A549 (cell line): ENCODE results near the gene DNAJB6. TPM values are rescaled to one million over a fixed set of nuclear protein-coding genes. Genes with fewer than 3 reads are reported as not detected.

Experiments used
- ATAC-seq, 2 experiments: fragments of 200-7000 bp in 1 of 2; fragments of >200 bp in 1 of 2; cut with Nextera tagmentation in 1 of 2; cut with Tn5 transposase in 1 of 2; 3 replicates each; pipeline versions ENCODE4 v1.8.0 to v1.9.1; 2018 to 2020; ENCODE audit warnings: mild to moderate bottlenecking in 1 of 2, moderate library complexity in 1 of 2
- CTCF ChIA-PET: fragments of 300-600 bp; sonication (Branson Sonifier 250); formaldehyde crosslinking; extraction: SDS; loops from one replicate; lab custom pipeline; 2021; ENCODE audit warnings: antibody characterized with exemption, inconsistent platforms; lab: Yijun Ruan, JAX
- POLR2A ChIA-PET: fragments of 350-600 bp; formaldehyde crosslinking; extraction: SDS; loops from one replicate; lab custom pipeline; 2021; ENCODE audit warnings: antibody characterized with exemption, inconsistent platforms; lab: Yijun Ruan, JAX
- DNase-seq, 2 experiments: peaks; one replicate each; pipeline versions ENCODE4 v3.0.0 to v3.0.0-alpha.2; 2011 to 2016; ENCODE audit warnings: low read depth in 1 of 2, low spot score in 1 of 2
- FAIRE-seq: peaks from 2 replicates; lab custom pipeline; 2011; peaks lifted over from hg19 to GRCh38; lab: Jason Lieb, UNC
- H3K27ac ChIP-seq, 2 experiments: fragments of >200 bp; sonication (Bioruptor Twin); formaldehyde crosslinking; 3 replicates each; pipeline ENCODE4 v1.5.1; 2016 to 2017
- H3K4me1 ChIP-seq: fragments of >200 bp; sonication (Bioruptor Twin); formaldehyde crosslinking; 3 replicates; pipeline ENCODE4 v1.6.1; 2016
- H3K4me2 ChIP-seq: fragments of >200 bp; sonication (Bioruptor Twin); formaldehyde crosslinking; 3 replicates; pipeline ENCODE4 v1.6.1; 2016
- H3K4me3 ChIP-seq: fragments of >200 bp; sonication (Bioruptor Twin); formaldehyde crosslinking; 3 replicates; pipeline ENCODE4 v1.5.1; 2016
- H3K9me3 ChIP-seq: fragments of >200 bp; sonication (Bioruptor Twin); formaldehyde crosslinking; 3 replicates; pipeline ENCODE4 v1.6.1; 2016
- CEBPB ChIP-seq, 2 experiments: fragments of >200 bp in 1 of 2; sonication (Bioruptor Twin) in 1 of 2; formaldehyde crosslinking in 1 of 2; IDR thresholded peaks; 2 replicates each; pipeline ENCODE4 v1.6.1; 2012 to 2016
- CHD4 ChIP-seq: fragments of 200-600 bp; sonication (generic); IDR thresholded peaks from 2 replicates; pipeline ENCODE4 v1.6.1; 2016; ENCODE audit warnings: antibody characterized with exemption, mild to moderate bottlenecking, borderline replicate concordance
- EHF ChIP-seq: fragments of 250-450 bp; sonication (Bioruptor Pico); IDR thresholded peaks from 2 replicates; pipeline ENCODE4 v1.5.0; 2020; ENCODE audit warnings: mild to moderate bottlenecking
- FOSB ChIP-seq: fragments of 250-450 bp; sonication (Bioruptor Pico); IDR thresholded peaks from 2 replicates; pipeline ENCODE4 v1.5.0; 2020; ENCODE audit warnings: mild to moderate bottlenecking, moderate library complexity
- FOSL2 ChIP-seq, 2 experiments: fragments of 450-650 bp in 1 of 2; fragments of >200 bp in 1 of 2; sonication (Bioruptor Twin) in 1 of 2; formaldehyde crosslinking; IDR thresholded peaks; 2 replicates each; pipeline versions ENCODE4 v1.5.0 to v1.6.1; 2016 to 2020; ENCODE audit warnings: mild to moderate bottlenecking in 1 of 2, moderate library complexity in 1 of 2
- FOXS1 ChIP-seq: fragments of 250-450 bp; sonication (Bioruptor Pico); IDR thresholded peaks from 2 replicates; pipeline ENCODE4 v1.5.0; 2020; ENCODE audit warnings: mild to moderate bottlenecking, moderate library complexity
- GATA3 ChIP-seq: IDR thresholded peaks from 2 replicates; pipeline ENCODE4 v1.6.1; 2012; ENCODE audit warnings: borderline replicate concordance
- HDAC2 ChIP-seq: fragments of 200-600 bp; sonication (generic); IDR thresholded peaks from 2 replicates; pipeline ENCODE4 v1.6.1; 2016
- KDM5A ChIP-seq: fragments of 200-600 bp; sonication (generic); IDR thresholded peaks from 2 replicates; pipeline ENCODE4 v1.6.1; 2016; ENCODE audit warnings: antibody characterized with exemption, mild to moderate bottlenecking
- MYC ChIP-seq: IDR thresholded peaks from 2 replicates; pipeline ENCODE4 v1.6.1; 2012; ENCODE audit warnings: mild to moderate bottlenecking, inconsistent platforms, low read length, improper control_type of control experiment, borderline replicate concordance
- NPAS2 ChIP-seq: fragments of 250-450 bp; sonication (Bioruptor Pico); IDR thresholded peaks from 2 replicates; pipeline ENCODE4 v1.8.0; 2022; ENCODE audit warnings: mild to moderate bottlenecking, moderate library complexity, borderline replicate concordance
- NR3C1 ChIP-seq: fragments of >200 bp; sonication (Bioruptor Twin); formaldehyde crosslinking; IDR thresholded peaks from 3 replicates; pipeline ENCODE4 v1.6.1; 2017
- POLR2AphosphoS2 ChIP-seq: conservative IDR thresholded peaks from 2 replicates; pipeline ENCODE4 v1.6.1; 2012; ENCODE audit warnings: low read length, improper control_type of control experiment, inconsistent platforms
- RARB ChIP-seq: fragments of 250-450 bp; sonication (Bioruptor Pico); IDR thresholded peaks from 2 replicates; pipeline ENCODE4 v1.8.0; 2021; ENCODE audit warnings: mild to moderate bottlenecking, moderate library complexity
- SMC3 ChIP-seq: fragments of >200 bp; sonication (Bioruptor Twin); formaldehyde crosslinking; IDR thresholded peaks from 3 replicates; pipeline ENCODE4 v1.6.1; 2018; ENCODE audit warnings: inconsistent platforms
- SREBF2 ChIP-seq: fragments of 450-650 bp; IDR thresholded peaks from 2 replicates; pipeline ENCODE4 v1.6.1; 2014; ENCODE audit warnings: mild to moderate bottlenecking, moderate library complexity
- TFCP2L1 ChIP-seq: fragments of 250-450 bp; sonication (Bioruptor Pico); IDR thresholded peaks from 2 replicates; pipeline ENCODE4 v1.5.0; 2021; ENCODE audit warnings: mild to moderate bottlenecking
- TP53 ChIP-seq: fragments of 250-450 bp; sonication (Bioruptor Pico); IDR thresholded peaks from 2 replicates; pipeline ENCODE4 v1.5.0; 2021; ENCODE audit warnings: mild to moderate bottlenecking, moderate library complexity
- ZC3H11A ChIP-seq: fragments of 450-650 bp; IDR thresholded peaks from 2 replicates; pipeline ENCODE4 v1.6.1; 2014; ENCODE audit warnings: antibody characterized with exemption, mild to moderate bottlenecking
- ZFP36 ChIP-seq: fragments of 450-650 bp; IDR thresholded peaks from 2 replicates; pipeline ENCODE4 v1.6.1; 2014; ENCODE audit warnings: borderline replicate concordance; ENCODE audit not compliant: partially characterized antibody
- WGBS: methylation state at CpG from one replicate; pipeline ENCODE4 v1.1.6; 2017; ENCODE audit errors: missing lambda C conversion rate; 5-methylcytosine and 5-hydroxymethylcytosine counted together
- polyA plus RNA-seq, 4 experiments: library from polyadenylated mRNA; depleted of rRNA in 3 of 4; stranded (reverse); fragments of >200 nt; fragmentation: RNase III in 1 of 4; extraction: RNeasy Plus Mini Kit Qiagen cat#74134 plus additional on column Dnase treatment in 1 of 4; gene quantifications; 2 replicates in 3 of 4; 3 replicates in 1 of 4; pipeline ENCODE4 v1.2.3, GENCODE V29; 2011 to 2017
- TF ChIP-seq, protein P1 (sequence below): fragments of >200 bp; sonication (Bioruptor Twin); formaldehyde crosslinking; IDR thresholded peaks from 2 replicates; pipeline ENCODE4 v1.6.1; 2016
- TF ChIP-seq, protein P2 (sequence below): fragments of >200 bp; sonication (Bioruptor Twin); formaldehyde crosslinking; IDR thresholded peaks from 3 replicates; pipeline ENCODE4 v1.6.1; 2016
- TF ChIP-seq, protein P3 (sequence below): IDR thresholded peaks from 2 replicates; pipeline ENCODE4 v1.6.1; 2012
- TF ChIP-seq, protein P4 (sequence below): fragments of 200-600 bp; sonication (generic); IDR thresholded peaks from 2 replicates; pipeline ENCODE4 v1.6.1; 2016; ENCODE audit warnings: antibody characterized with exemption, mild to moderate bottlenecking, moderate library complexity
- TF ChIP-seq, protein P5 (sequence below): IDR thresholded peaks from 2 replicates; pipeline ENCODE4 v1.6.1; 2012; ENCODE audit warnings: low read depth, borderline replicate concordance

The DNAJB6 gene
- polyA plus RNA-seq, 2 of the 4 experiments (the other 2 are of a cell fraction): 117 to 136 TPM

DNA sequence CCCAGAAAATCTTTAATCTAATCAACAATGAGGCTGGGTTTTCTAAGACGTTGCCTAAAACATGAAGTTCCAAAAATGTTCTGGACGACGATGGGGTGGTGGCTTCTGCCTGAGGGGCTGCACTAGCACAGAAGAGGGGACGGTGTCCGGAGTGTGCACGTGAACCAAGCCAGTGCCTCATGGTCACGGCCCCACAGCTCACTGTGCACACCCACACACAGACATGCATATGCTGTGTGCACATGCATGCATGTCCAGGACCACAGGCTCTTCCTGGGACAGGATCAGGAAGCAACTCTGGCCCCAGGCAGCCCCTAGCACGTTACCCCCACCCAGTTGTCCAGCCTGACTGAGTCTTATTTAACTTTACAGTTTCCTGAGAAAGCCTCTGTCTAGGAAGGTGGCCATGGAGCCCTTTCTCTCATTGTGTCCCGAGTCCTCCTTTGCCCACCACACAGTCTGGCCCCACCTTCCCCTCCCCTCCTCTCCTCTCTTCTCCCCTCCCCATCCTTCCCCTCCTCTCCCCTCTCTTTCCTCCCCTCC, 100.8 kb downstream of the DNAJB6 start:
- ATAC-seq: no peak; a peak in 1 of 6 replicates
- no peak overlapping the region for H3K4me3 ChIP-seq
- H3K4me1 ChIP-seq: 0 out of 3 replicates have a peak, but pooled peaks cover under 1% of the 10 kb centered on the region
- peaks cover 2% of the 10 kb centered on the region; the same call in 1 of the 3 replicates for H3K9me3 ChIP-seq
- H3K4me2 ChIP-seq: no peak overlapping the region
- POLR2A ChIA-PET: no interaction called here
- 50% methylated on average over 9 of the region's 9 CpGs for WGBS
- FAIRE-seq: no peak
- no peak overlapping the region for H3K27ac ChIP-seq
- CTCF ChIA-PET: no interaction called here
- no peak for DNase-seq
- TF ChIP-seq MYC (no peak), RARB (no peak), CEBPB (IDR thresholded peaks at IDR 0.05) (no peak), POLR2AphosphoS2 (no peak), FOSL2 (IDR thresholded peaks at IDR 0.05) (no peak), FOSL2 (CRISPR knock-in tag; IDR thresholded peaks at IDR 0.05) (no peak), FOSB (no peak), HDAC2 (no peak), ZC3H11A (no peak), CHD4 (no peak)

DNA sequence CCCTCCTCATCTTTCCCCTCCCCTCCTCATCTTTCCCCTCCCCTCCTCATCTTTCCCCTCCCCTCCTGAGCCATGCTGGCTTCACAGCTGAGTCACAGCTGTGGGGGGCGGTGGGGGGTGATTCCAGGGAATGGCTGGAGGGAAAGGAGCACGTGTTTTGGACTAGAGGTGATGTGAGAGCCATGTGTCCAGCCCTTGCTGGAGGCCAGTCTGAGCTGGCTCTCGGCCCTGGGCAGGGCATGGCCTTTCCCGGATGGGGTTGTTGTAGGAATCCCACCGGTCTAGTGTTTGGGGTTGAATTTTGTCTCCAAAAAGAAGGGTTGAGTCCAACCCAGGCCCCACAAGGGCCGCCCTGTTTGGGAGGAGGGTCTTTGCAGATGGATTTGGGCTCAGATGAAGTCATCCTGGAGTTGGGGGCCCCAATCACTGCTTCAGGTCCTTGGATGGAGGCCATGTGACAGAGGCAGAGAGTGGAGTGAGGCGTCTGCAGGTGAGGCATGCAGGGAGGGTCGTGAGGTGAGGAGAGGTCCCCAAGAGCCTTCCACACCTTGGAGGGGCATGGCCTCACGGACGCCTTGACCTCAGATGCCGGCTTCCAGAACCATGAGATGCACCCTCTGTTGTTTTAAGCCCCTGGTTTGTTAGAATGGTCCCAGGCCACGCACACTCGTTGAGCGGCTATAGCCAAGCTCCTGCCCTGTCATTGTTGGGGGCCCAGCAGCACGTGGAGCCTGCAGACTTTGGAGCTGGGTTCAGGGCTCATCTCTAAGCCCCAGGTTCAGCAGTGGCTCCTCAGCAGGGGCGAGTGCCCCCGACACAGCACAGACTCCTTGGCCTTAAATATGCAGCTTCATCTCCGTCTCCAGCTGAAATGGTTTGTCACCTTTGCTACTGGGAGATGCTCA, 101.6 kb downstream of the DNAJB6 start:
- no peak; a peak in 2 of 6 replicates for ATAC-seq
- Histone ChIP-seq H3K27ac (no peak overlapping the region), H3K4me2 (no peak overlapping the region), H3K4me3 (no peak overlapping the region), H3K4me1 (no peaks in the 10 kb centered on the region), H3K9me3 (peaks cover 4% of the 10 kb centered on the region; the same call in 1 of the 3 replicates)
- DNase-seq: no peak
- FAIRE-seq: no peak
- ChIA-PET POLR2A (no interaction called here), CTCF (no interaction called here)
- whole genome bisulfite sequencing: 61% methylated on average over 17 of the region's 18 CpGs
- TF ChIP-seq TFCP2L1: no peak
- no peak for TF ChIP-seq KDM5A
- no peak for TF ChIP-seq NR3C1
- no peak for TF ChIP-seq GATA3
- TF ChIP-seq, protein P1, sequence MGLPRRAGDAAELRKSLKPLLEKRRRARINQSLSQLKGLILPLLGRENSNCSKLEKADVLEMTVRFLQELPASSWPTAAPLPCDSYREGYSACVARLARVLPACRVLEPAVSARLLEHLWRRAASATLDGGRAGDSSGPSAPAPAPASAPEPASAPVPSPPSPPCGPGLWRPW: no peak
- TF ChIP-seq EHF (CRISPR knock-in tag): no peak
- TF ChIP-seq, protein P2, sequence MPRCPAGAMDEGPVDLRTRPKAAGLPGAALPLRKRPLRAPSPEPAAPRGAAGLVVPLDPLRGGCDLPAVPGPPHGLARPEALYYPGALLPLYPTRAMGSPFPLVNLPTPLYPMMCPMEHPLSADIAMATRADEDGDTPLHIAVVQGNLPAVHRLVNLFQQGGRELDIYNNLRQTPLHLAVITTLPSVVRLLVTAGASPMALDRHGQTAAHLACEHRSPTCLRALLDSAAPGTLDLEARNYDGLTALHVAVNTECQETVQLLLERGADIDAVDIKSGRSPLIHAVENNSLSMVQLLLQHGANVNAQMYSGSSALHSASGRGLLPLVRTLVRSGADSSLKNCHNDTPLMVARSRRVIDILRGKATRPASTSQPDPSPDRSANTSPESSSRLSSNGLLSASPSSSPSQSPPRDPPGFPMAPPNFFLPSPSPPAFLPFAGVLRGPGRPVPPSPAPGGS: no peak

DNA sequence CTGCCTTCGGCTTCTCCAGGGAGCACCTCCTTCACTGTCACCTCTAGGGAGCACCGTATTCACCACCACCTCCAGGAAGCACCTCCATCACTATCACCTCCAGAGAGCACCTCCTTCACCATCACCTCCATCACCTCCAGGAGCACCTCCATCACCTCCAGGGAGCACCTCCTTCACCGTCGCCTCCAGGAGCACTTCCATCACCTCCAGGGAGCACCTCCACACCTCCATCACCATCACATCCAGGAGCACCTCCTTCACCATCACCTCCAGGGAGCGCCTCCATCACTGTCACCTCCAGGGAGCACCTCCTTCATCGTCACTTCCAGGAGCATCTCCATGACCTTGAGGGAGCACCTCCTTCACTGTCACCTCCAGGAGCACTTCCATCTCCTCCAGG, 102.3 kb downstream of the DNAJB6 start:
- no peak overlapping the region for H3K27ac ChIP-seq
- H3K4me1 ChIP-seq: no peaks in the 10 kb centered on the region
- CTCF ChIA-PET: no interaction called here
- DNase-seq (no peak), ATAC-seq (no peak)
- 87% methylated on average over 6 of the region's 6 CpGs for WGBS
- peaks cover 4% of the 10 kb centered on the region; the same call in 1 of the 3 replicates for H3K9me3 ChIP-seq
- no peak overlapping the region for H3K4me2 ChIP-seq
- H3K4me3 ChIP-seq: no peak overlapping the region
- POLR2A ChIA-PET: no interaction called here
- TF ChIP-seq TP53 (no peak), SMC3 (no peak), ZFP36 (no peak), NPAS2 (no peak), CEBPB (IDR thresholded peaks at IDR 0.05) (no peak), GATA3 (no peak), NR3C1 (no peak), FOSL2 (IDR thresholded peaks at IDR 0.05) (no peak), FOSL2 (CRISPR knock-in tag; IDR thresholded peaks at IDR 0.05) (no peak), SREBF2 (no peak), FOXS1 (CRISPR knock-in tag) (no peak)
- TF ChIP-seq, protein P3, sequence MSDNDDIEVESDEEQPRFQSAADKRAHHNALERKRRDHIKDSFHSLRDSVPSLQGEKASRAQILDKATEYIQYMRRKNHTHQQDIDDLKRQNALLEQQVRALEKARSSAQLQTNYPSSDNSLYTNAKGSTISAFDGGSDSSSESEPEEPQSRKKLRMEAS: no peak
- TF ChIP-seq, protein P4, sequence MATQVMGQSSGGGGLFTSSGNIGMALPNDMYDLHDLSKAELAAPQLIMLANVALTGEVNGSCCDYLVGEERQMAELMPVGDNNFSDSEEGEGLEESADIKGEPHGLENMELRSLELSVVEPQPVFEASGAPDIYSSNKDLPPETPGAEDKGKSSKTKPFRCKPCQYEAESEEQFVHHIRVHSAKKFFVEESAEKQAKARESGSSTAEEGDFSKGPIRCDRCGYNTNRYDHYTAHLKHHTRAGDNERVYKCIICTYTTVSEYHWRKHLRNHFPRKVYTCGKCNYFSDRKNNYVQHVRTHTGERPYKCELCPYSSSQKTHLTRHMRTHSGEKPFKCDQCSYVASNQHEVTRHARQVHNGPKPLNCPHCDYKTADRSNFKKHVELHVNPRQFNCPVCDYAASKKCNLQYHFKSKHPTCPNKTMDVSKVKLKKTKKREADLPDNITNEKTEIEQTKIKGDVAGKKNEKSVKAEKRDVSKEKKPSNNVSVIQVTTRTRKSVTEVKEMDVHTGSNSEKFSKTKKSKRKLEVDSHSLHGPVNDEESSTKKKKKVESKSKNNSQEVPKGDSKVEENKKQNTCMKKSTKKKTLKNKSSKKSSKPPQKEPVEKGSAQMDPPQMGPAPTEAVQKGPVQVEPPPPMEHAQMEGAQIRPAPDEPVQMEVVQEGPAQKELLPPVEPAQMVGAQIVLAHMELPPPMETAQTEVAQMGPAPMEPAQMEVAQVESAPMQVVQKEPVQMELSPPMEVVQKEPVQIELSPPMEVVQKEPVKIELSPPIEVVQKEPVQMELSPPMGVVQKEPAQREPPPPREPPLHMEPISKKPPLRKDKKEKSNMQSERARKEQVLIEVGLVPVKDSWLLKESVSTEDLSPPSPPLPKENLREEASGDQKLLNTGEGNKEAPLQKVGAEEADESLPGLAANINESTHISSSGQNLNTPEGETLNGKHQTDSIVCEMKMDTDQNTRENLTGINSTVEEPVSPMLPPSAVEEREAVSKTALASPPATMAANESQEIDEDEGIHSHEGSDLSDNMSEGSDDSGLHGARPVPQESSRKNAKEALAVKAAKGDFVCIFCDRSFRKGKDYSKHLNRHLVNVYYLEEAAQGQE: no peak
- TF ChIP-seq, protein P5, sequence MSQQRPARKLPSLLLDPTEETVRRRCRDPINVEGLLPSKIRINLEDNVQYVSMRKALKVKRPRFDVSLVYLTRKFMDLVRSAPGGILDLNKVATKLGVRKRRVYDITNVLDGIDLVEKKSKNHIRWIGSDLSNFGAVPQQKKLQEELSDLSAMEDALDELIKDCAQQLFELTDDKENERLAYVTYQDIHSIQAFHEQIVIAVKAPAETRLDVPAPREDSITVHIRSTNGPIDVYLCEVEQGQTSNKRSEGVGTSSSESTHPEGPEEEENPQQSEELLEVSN: no peak
- TF ChIP-seq, all 56 proteins: peak for 0
- FAIRE-seq: no peak
